B cell (primary cell): Measurements from ENCODE around the gene NSA2.

Experiments
- CTCF ChIP-seq: fragments of 200-600 bp; IDR thresholded peaks from one replicate; pipeline ENCODE4 v1.8.0; 2022; ENCODE audit warnings: antibody characterized with exemption, mild to moderate bottlenecking
- EZH2 ChIP-seq: IDR thresholded peaks from 2 replicates; pipeline ENCODE4 v1.6.1; 2012; ENCODE audit warnings: borderline replicate concordance, low read depth, mild to moderate bottlenecking, moderate library complexity, low read length; ENCODE audit not compliant: insufficient read depth, poor library complexity, severe bottlenecking

GRCh38 chr5:74798977-74799911 lies 32.2 kb downstream of the NSA2 start:
- TF ChIP-seq CTCF (no peak), EZH2 (no peak)
